GM12874 (cell line): ENCODE measurements around the gene LAMTOR5.

ENCODE experiments used
- CTCF ChIP-seq: IDR thresholded peaks from 2 replicates; pipeline ENCODE4 v1.5.1; 2011; ENCODE audit warnings: low read depth, mild to moderate bottlenecking, control low read depth, low read length, moderate library complexity; ENCODE audit not compliant: insufficient read depth

LAMTOR5 gene

GRCh38 chr1:110393286-110393685, 14.2 kb downstream of the LAMTOR5 start:
- no peak for TF ChIP-seq CTCF

- TF ChIP-seq CTCF = no peak
These were observed 16.7 kb downstream of the LAMTOR5 start, which contains the start of gene SLC16A4 for GRCh38 chr1:110390692-110391245. SLC16A4 (minus strand) TSS chr1:110391026; CDS start chr1:110389323, 1,703 bp downstream.

GRCh38 chr1:110390096-110390495, 17.4 kb downstream of the LAMTOR5 start:
- TF ChIP-seq CTCF = no peak

GRCh38 chr1:110387048-110387754, 20.3 kb downstream of the LAMTOR5 start:
- TF ChIP-seq CTCF = no peak

- TF ChIP-seq CTCF = no peak
These were observed 22.1 kb downstream of the LAMTOR5 start for GRCh38 chr1:110385369-110385768.

- TF ChIP-seq CTCF = no peak
These were observed 22.7 kb downstream of the LAMTOR5 start for GRCh38 chr1:110384581-110385321.

- TF ChIP-seq CTCF = no peak
These were observed 24.1 kb downstream of the LAMTOR5 start for GRCh38 chr1:110383251-110383990.
